ENCODE results near the gene MYCL.
"Not testable (repeated sequence)": the region's sequence is repeated elsewhere in the genome, so short reads cannot be mapped to it uniquely, and the experiment has no call there.

The MYCL gene

DNA sequence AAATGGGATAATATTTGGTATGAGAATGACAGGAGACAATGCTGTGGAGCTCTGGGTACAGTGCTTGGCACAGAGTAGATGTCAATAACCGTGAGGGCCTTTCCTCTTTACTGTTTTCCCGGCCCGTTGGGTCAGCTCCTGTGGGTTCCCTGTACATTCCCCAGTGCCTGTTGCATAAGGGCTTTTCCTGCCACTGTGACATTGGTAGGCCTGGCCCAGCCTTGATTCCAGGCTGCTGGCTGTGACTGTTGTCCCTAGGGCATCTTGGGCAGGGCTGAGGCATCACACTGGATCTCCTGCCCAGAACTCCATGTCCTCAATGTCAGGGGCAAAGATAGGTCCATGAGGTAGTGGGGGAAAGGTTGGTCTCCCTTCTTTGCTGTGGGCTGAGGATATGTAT lies 25.8 kb upstream of the MYCL start:
- Mint-ChIP-seq H3K4me1 (ENCODE audit: low read depth) (peaks cover 5% of the 10 kb centered on the region), H3K36me3 (no peaks in the 10 kb centered on the region), H3K9me3 (ENCODE audit: low read depth) (no peaks in the 10 kb centered on the region), H3K27ac (no peak overlapping the region), H3K27me3 (no peaks in the 10 kb centered on the region), H3K4me3 (no peak overlapping the region)

GRCh38 chr1:39926820-39927219 lies 25.1 kb upstream of the MYCL start:
- peaks cover 5% of the 10 kb centered on the region for H3K4me1 Mint-ChIP-seq (ENCODE audit: low read depth)
- H3K36me3 Mint-ChIP-seq: no peaks in the 10 kb centered on the region
- no peak overlapping the region for H3K27ac Mint-ChIP-seq
- no peak overlapping the region for H3K4me3 Mint-ChIP-seq
- H3K27me3 Mint-ChIP-seq: no peaks in the 10 kb centered on the region
- H3K9me3 Mint-ChIP-seq (ENCODE audit: low read depth): no peaks in the 10 kb centered on the region

GRCh38 chr1:39926343-39926793 lies 24.7 kb upstream of the MYCL start:
- H3K27ac Mint-ChIP-seq: no peak overlapping the region

GRCh38 chr1:39925721-39926342 lies 24.1 kb upstream of the MYCL start:
- peaks cover 5% of the 10 kb centered on the region for H3K4me1 Mint-ChIP-seq (ENCODE audit: low read depth)
- H3K27ac Mint-ChIP-seq: no peak overlapping the region

More at GRCh38 chr1:39926343-39926793, 24.7 kb upstream of the MYCL start:
- Mint-ChIP-seq H3K9me3 (ENCODE audit: low read depth) (no peaks in the 10 kb centered on the region), H3K4me3 (no peak overlapping the region), H3K4me1 (ENCODE audit: low read depth) (peaks cover 5% of the 10 kb centered on the region), H3K27me3 (no peaks in the 10 kb centered on the region), H3K36me3 (no peaks in the 10 kb centered on the region)

GRCh38 chr1:39922251-39922688 lies 20.6 kb upstream of the MYCL start:
- Mint-ChIP-seq H3K4me3 (no peak overlapping the region), H3K36me3 (no peaks in the 10 kb centered on the region)

More at GRCh38 chr1:39925721-39926342, 24.1 kb upstream of the MYCL start:
- no peaks in the 10 kb centered on the region for H3K36me3 Mint-ChIP-seq
- H3K4me3 Mint-ChIP-seq: no peak overlapping the region
- H3K9me3 Mint-ChIP-seq (ENCODE audit: low read depth): no peaks in the 10 kb centered on the region
- H3K27me3 Mint-ChIP-seq: no peaks in the 10 kb centered on the region

GRCh38 chr1:39919545-39919944 lies 17.8 kb upstream of the MYCL start:
- no peaks in the 10 kb centered on the region for H3K9me3 Mint-ChIP-seq (ENCODE audit: low read depth)
- no peak overlapping the region for H3K27ac Mint-ChIP-seq
- H3K4me3 Mint-ChIP-seq: no peak overlapping the region
- H3K27me3 Mint-ChIP-seq: no peaks in the 10 kb centered on the region
- no peaks in the 10 kb centered on the region for H3K36me3 Mint-ChIP-seq
- H3K4me1 Mint-ChIP-seq (ENCODE audit: low read depth): no peaks in the 10 kb centered on the region

More at GRCh38 chr1:39922251-39922688, 20.6 kb upstream of the MYCL start:
- H3K4me1 Mint-ChIP-seq (ENCODE audit: low read depth): peaks cover 5% of the 10 kb centered on the region
- H3K9me3 Mint-ChIP-seq (ENCODE audit: low read depth): no peaks in the 10 kb centered on the region
- no peaks in the 10 kb centered on the region for H3K27me3 Mint-ChIP-seq
- H3K27ac Mint-ChIP-seq: no peak overlapping the region

DNA sequence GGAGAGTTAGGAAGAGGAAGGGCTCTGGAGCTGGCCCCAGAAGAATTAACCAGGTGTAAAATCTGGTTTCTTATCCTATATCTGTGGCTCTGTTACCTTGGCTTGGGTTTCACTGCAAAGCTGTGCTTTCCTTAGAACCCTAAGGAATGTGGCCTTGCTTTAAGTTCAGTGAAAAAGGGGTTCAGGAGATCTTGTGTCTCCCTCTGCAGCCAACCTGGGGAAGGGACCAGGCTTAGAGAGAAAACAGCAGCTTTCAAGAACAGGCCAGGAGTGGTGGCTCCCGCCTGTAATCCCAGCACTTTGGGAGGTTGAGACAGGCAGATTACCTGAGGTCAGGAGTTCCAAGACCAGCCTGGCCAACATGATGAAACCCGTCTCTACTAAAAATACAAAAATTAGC lies 16.1 kb upstream of the MYCL start:
- H3K36me3 Mint-ChIP-seq: no peaks in the 10 kb centered on the region
- H3K27ac Mint-ChIP-seq: no peak overlapping the region
- H3K4me3 Mint-ChIP-seq: no peak overlapping the region
- no peaks in the 10 kb centered on the region for H3K4me1 Mint-ChIP-seq (ENCODE audit: low read depth)
- H3K27me3 Mint-ChIP-seq: no peaks in the 10 kb centered on the region
- H3K9me3 Mint-ChIP-seq (ENCODE audit: low read depth): no peaks in the 10 kb centered on the region

- H3K4me3 Mint-ChIP-seq: no peak overlapping the region
- H3K27ac Mint-ChIP-seq: no peak overlapping the region
- no peaks in the 10 kb centered on the region for H3K4me1 Mint-ChIP-seq (ENCODE audit: low read depth)
- no peaks in the 10 kb centered on the region for H3K9me3 Mint-ChIP-seq (ENCODE audit: low read depth)
- H3K27me3 Mint-ChIP-seq: no peaks in the 10 kb centered on the region
- H3K36me3 Mint-ChIP-seq: no peaks in the 10 kb centered on the region
Measured at GRCh38 chr1:39915499-39916129, 13.9 kb upstream of the MYCL start.

GRCh38 chr1:39913136-39913535 lies 11.4 kb upstream of the MYCL start:
- not testable (repeated sequence) for H3K27ac Mint-ChIP-seq; H3K9me3 Mint-ChIP-seq (ENCODE audit: low read depth); H3K27me3 Mint-ChIP-seq; H3K4me3 Mint-ChIP-seq; H3K4me1 Mint-ChIP-seq (ENCODE audit: low read depth)
- peaks cover 11% of the 10 kb centered on the region for H3K36me3 Mint-ChIP-seq

GRCh38 chr1:39910263-39910662 lies 8.5 kb upstream of the MYCL start:
- Mint-ChIP-seq H3K27ac (no peak overlapping the region), H3K9me3 (ENCODE audit: low read depth) (peaks cover 9% of the 10 kb centered on the region), H3K4me1 (ENCODE audit: low read depth) (no peaks in the 10 kb centered on the region), H3K27me3 (peaks cover 19% of the 10 kb centered on the region), H3K36me3 (peaks cover 16% of the 10 kb centered on the region), H3K4me3 (no peak overlapping the region)

DNA sequence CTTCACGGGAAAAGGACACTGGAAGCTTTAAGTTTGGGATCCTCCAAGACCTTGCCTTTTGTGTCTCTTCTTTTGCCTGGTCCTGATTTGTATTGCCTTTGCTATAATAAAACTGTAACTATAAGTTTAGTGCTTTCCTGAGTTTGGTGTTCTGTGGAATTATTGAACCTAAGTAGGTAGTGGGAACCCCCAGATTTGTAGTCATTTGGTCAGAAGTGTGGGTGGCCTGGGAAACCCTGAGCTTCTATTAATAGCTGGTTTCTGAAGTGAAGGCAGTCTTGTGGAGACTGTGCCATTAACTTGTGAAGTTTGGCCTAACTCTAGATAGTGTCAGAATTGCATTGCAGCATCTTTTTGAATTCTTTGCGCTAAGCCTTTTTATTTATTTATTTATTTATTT lies 6.8 kb upstream of the MYCL start:
- Mint-ChIP-seq H3K4me1 (ENCODE audit: low read depth) (no peaks in the 10 kb centered on the region), H3K9me3 (ENCODE audit: low read depth) (peaks cover 9% of the 10 kb centered on the region), H3K27me3 (peaks cover 21% of the 10 kb centered on the region), H3K36me3 (peaks cover 16% of the 10 kb centered on the region), H3K27ac (no peak overlapping the region), H3K4me3 (no peak overlapping the region)

GRCh38 chr1:39907528-39908453 lies 6.1 kb upstream of the MYCL start:
- Mint-ChIP-seq H3K36me3 (peaks cover 16% of the 10 kb centered on the region), H3K4me3 (no peak overlapping the region), H3K4me1 (ENCODE audit: low read depth) (no peaks in the 10 kb centered on the region), H3K27ac (no peak overlapping the region), H3K9me3 (ENCODE audit: low read depth) (peaks cover 9% of the 10 kb centered on the region), H3K27me3 (peaks cover 27% of the 10 kb centered on the region)

GRCh38 chr1:39905172-39905571 lies 3.5 kb upstream of the MYCL start:
- no peak overlapping the region for H3K27ac Mint-ChIP-seq
- H3K9me3 Mint-ChIP-seq (ENCODE audit: low read depth): peaks cover 9% of the 10 kb centered on the region
- H3K4me1 Mint-ChIP-seq (ENCODE audit: low read depth): peaks cover 5% of the 10 kb centered on the region
- H3K27me3 Mint-ChIP-seq: peaks cover 28% of the 10 kb centered on the region
- H3K4me3 Mint-ChIP-seq: no peak overlapping the region
- peaks cover 16% of the 10 kb centered on the region for H3K36me3 Mint-ChIP-seq

DNA sequence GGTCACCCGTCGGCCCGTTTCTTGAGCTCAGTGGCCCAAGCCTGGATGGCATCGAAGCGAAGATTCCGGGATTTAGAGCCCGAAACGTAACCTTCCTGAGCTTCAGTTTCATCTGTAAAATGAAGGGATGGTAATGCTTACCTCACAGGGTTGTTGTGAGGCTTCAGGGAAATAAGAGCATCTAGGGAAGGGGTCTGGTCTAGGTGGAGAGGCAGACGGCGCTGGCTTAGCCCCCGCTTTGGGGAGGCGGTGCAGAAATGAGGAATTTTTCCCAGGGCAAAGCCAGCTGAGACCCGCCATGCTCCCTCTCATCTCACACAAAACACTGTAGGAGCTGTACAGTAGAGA lies 717 bp upstream of the MYCL start:
- no peaks in the 10 kb centered on the region for H3K9me3 Mint-ChIP-seq (ENCODE audit: low read depth)
- no peak overlapping the region for H3K27ac Mint-ChIP-seq
- H3K4me3 Mint-ChIP-seq: peak overlapping the region; percentile 71
- H3K4me1 Mint-ChIP-seq (ENCODE audit: low read depth): peaks cover 5% of the 10 kb centered on the region
- peaks cover 23% of the 10 kb centered on the region for H3K27me3 Mint-ChIP-seq
- H3K36me3 Mint-ChIP-seq: peaks cover 1% of the 10 kb centered on the region

GRCh38 chr1:39901464-39901713 lies 328 bp downstream of the MYCL start:
- peaks cover 5% of the 10 kb centered on the region for H3K4me1 Mint-ChIP-seq (ENCODE audit: low read depth)
- peaks cover 24% of the 10 kb centered on the region for H3K27me3 Mint-ChIP-seq
- H3K9me3 Mint-ChIP-seq (ENCODE audit: low read depth): no peaks in the 10 kb centered on the region
- no peaks in the 10 kb centered on the region for H3K36me3 Mint-ChIP-seq
- H3K4me3 Mint-ChIP-seq: no peak overlapping the region
- H3K27ac Mint-ChIP-seq: no peak overlapping the region
